Dedifferentiated amniotic fluid mesenchymal stem cell (primary cell): ENCODE data around the gene MZB1.
"Not testable (repeated sequence)": the region's sequence is repeated elsewhere in the genome, so short reads cannot be mapped to it uniquely, and the experiment has no call there.

ENCODE experiments used
- DNase-seq: peaks from one replicate; pipeline ENCODE4 v3.0.0-alpha.2; 2016; ENCODE audit errors: extremely low spot score

MZB1 gene

DNA sequence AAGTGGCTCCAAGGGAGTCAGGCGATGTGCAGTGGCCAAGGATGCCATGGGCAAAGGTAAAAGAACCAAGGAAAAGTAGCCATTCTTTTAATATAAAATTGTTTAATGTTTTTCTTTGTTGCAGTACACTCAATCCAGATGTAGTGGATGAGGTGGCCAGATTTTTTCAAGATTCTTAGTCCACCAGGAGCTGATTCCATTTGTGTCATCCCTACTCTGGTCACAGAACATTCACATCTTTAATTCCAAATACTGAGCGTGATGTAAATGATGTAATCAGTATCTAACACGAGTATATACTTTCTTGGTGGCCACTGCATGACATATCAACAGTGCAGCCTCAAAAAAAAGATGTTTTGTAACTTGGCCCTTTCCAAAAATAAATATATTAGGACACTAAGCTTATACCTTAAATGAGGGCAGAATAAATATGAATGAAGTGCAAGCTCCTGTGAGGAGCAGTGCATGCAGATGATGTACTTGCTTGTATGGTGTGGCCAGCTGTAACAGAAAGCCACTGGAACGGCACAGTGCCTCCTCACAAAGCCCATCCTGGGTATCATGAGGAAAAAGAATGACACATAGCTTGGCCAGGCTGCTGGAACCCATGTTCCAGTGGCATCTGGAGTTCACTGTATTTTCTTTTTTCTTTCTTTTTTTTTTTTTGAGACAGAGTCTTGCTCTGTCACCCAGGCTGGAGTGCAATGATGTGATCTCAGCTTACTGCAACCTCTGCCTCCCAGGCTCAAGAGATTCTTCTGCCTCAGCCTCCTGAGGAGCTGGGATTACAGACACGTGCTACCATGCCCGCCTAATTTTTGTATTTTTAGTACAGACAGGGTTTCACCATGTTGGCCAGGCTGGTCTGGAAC is 20.6 kb upstream of the MZB1 start:
- no peak for DNase-seq

DNA sequence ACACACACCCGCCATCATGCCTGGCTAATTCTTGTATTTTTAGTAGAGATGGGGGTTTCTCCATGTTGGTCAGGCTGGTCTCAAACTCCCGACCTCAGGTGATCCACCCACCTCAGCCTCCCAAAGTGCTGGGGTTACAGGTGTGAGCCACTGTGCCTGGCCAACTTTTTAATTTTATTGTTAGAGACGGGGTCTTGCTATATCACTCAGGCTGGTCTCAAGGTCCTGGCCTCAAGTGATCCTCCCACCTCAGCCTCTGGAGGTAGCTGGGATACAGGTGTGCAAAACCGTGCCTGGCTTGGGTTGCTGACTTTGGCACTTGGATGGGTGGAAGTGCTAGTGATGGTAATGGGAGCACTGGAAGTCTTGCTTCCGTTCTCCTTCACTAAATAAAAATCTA is 19.4 kb upstream of the MZB1 start:
- DNase-seq = not testable (repeated sequence)

DNA sequence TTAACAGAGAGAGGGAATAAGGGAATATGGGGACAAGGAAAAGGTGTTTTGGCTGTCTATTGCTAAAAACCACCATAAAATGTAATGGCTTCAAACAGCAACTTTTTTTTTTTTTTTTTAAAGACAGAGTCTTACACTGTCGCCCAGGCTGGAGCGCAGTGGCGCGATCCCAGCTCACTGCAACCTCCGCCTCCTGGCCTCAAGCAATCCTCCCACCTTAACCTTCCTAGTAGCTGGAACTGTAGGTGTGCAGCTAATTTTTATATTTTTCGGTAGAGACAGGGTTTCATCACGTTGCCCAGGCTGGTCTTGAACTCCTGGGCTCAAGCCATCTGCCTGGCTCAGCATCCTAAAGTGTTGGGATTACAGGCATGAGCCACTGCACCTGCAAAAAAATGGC is 18.5 kb upstream of the MZB1 start:
- DNase-seq = no peak

DNA sequence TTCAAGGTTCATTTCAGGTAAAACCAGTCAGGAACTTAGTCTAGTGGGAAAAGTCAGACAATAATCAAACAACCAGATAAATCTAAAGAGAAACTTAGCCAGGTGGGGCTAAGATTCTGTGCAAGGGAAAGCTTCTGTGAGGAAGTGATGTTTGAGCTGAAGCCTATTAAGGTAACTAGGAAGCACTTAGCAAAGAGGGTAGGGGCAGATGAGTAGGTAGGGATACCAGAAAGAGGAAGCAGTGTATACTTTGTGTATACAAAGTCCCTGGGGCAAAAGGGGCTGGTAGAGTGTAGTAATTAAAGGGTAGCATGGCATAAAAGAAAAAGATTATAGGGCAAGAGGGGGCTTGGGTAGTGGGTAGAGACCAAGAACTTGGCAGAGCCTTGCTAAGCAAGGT is 17.8 kb upstream of the MZB1 start:
- DNase-seq = no peak

DNA sequence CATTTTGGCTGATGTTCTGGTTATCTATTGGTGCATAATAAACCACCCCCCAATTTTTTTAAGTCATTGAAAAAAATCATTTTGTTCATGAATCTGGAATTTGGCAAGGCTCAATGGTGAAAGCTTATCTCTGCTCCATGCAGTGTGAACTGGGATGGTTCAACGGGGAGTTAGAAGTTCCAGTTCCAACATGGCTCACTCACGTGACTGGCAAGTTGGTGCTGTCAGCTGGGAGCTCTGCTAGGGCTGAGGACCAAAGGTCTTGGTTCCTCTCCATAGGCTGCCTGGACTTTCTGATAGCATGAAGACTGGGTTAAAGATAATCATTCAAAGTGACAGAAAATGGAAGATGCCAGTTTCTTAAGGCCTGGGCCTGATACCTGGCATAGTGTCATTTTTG is 17.2 kb upstream of the MZB1 start:
- no peak for DNase-seq

DNA sequence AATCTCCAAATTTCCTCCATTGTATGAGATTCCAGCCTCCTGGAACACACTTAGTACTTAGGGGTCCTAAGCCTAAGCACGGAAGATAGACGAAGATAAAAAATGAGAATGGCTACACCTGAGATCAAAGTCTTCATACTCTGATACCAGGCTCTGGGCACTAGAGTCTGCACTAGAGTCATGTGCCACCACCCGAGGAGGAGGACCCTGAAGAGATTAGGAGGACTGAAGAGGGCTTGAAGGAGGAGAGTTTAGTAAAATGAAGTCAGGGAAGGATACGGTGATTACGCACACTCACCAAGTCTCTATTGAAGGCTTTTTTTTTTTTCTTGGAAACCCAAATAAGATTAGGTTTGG is 14.7 kb upstream of the MZB1 start:
- DNase-seq = no peak

DNA sequence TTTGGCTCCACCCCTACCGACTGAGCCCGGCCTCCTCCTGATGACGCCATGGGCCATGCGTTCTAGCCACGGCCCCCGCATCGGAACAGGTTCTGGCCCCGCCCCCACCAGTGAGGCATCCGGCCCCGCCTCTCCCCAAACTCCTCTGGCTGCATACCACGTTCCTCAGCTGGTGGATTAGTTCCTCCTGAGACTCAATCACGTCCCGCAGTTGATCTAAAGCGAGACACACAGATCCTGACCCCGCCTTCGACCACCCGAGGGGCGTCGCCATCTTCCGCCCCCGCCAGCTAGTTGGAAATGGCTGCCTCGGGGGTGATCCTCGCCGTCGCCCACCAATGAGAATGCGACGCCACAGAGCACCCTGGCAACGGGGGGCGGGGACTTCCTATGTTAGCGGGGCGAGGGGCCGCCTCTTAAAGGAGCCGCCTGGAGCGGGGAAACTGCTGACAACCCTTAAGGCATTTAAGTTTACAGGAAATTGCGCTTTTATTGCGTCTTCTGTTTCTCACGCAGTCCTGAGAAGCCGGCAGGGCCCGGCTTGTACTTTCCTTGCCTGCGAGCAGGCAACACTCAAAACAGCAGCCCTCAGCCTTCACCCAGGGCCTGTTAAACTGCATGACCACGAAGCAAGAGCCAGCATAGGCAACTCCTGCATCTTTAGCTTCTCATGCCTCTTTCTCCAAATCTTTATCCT is 14.2 kb upstream of the MZB1 start, which contains the start of gene SPATA24:
TSS of gene SPATA24 (minus strand) at position 303 of the 697 bp plus-strand sequence. CDS start at position 274, 29 bp downstream.
- DNase-seq = peak; percentile 95

DNA sequence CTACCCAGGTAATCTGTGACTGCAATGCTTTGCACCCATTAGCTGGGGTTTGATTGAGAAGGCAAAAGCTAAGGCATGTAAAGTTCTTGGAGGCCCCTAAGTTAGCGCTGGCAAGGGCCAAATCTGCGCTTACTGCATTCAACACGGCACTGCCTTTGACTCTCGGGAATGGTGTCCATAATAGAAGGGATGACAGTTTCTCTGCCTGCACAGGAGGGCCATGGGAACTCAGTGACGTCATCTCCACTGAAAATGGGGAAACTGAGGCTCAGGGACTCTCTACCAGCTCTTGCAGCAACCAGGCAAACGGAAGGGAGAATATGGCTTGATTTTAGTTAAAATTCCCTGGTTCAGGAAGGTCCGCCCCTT is 13.7 kb upstream of the MZB1 start:
- no peak for DNase-seq

DNA sequence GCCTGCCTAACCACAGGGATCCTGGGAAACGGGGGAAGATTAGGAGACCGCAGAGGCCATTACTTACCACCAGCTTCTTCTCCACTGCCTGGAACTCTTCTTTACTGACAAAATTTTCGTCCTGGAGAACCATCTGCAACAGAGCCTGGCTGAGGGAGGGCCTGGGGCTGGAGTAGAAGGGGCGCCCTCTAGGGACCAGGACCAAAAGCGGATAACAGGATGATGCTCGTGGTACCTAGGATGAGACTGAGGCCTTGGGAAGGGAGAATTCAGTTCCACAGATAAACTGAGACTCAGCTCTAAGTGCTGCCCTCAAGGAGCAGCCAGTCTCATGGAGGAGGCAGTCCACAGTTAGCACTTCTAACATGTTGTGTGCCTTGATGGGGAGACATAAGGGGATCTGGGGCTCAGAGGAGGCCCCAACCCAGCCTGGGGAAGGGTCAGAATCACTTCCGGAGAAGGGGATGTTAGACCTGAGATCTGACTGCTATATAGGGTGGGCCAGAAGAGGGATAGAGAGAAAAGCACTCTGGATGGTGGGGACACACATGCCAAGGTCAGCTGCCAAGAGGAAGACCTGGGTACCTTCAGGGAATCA is 12.9 kb upstream of the MZB1 start:
- no peak for DNase-seq

DNA sequence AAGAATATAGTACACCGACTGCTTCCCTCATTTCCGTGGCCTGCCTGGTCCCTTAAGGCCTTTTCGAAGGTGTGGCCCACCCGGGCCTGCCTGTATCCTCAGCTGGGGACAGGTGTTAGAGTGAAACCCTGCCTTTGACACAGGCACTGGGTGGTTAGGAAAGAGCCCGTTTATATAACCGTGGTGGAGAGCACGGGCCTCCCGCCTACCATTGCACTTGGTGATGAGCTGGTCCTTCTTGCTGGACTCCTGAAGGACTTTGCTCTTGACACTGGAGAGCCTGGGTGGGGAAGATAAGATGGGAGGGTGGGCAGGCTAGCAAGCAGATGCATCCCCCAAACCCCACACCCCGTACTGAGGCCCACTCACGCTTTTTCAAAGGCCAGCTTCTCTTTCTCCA is 11.8 kb upstream of the MZB1 start:
- no peak for DNase-seq

DNA sequence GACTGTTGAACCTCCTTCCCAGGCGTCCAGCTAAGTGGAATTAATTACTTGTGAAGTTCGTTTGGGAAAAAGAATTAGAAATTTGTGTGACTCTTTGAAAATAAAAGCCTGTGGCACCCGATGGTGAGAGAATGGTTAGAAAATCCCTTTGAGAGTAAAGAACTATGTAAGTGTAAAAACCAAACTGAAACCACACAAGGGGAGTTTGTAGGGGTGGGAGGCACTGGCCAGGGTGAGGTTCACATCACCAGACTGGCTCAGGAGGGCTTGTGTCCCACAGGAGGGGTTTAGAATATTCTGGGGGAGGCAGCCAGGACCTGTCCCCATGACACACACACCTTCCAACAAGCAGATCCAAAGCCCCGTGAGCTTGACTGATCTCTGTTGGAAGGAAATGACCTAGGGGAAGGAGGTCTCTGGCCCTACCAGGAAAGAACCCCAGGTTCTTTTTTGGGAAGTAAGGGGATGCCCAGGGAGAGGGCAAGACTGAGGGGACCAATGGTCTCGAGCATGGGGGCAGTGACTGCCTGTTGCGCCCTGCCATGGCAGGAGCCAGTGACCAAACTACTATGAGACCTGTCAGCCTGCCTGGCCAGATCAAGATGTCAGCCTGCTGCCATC is 9.9 kb upstream of the MZB1 start:
- no peak for DNase-seq

DNA sequence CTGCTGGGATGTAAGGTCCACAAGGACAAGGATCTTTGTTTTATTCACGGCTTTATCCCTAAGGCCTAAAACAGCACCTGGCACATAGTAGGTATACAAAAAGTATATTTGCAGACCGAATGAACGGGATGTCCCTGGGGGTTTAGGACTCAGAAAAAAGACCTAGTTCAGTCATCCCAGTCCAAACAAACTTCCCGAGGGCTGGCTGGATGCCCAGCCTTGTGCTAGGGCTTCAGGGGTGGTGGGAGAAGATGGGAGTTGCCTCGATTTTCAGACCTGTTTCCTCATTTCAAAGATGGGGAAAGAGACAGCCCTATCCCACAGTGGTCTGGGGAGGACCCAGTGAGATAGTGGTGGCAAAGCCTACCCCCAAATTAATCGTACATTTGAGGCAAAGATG is 8.2 kb upstream of the MZB1 start:
- DNase-seq = no peak

DNA sequence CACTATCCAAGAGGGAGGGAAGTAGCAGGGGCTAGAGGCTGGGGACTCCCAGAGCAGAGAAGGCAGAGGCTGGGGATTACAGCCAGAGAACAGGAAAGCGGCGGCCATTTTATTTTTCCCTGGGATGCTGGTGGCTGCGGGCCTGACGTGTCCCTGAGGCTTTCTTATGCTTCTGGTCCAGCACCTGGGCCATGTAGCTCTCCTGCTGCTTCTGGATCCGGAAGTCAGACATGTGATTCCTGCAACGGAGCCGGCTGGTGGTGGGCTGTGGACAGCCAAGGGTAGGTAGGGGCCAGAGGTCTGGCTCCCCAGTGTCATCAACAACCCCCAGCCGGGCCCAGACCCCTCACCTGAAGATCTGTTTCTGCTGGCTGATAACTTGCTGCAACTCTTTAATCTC is 7.0 kb upstream of the MZB1 start:
- DNase-seq = no peak

DNA sequence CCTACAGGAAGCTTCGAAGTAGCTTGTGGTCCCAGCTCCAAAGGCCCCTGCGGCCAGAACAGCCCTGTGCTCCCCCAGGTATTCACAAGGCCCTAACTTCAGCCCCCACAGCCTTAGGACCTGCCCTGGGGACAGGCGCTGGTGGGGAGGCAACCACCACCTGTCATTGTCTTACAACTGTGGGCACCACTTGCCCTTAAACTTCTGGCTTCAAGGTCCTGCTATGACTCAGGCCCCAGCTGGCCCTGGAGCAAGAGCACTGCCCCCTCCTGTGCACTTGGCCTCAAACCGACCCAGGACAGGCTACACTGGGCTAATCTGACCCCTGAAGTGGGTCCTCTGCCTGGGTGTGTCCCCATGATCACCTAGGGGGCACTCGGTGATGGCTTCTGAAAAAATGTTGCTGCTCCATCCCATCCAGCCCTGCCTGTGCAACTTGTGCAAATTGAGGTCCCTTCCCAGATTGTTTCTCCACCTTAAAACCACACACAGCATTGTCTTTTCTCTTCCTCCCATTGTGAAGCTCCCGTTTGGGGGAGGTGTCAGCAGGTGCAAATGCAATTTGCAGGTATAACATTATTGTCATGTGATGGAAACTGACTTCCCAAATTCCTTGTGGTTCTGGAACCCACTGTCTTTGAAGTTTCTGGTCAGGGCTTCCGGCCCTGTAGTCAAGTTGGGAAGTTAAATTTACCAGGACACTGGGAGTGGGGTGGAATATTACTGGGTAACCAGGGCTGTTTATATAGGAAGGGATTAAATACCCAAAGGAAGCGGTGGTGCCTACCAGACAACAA is 6.3 kb upstream of the MZB1 start:
- no peak for DNase-seq

DNA sequence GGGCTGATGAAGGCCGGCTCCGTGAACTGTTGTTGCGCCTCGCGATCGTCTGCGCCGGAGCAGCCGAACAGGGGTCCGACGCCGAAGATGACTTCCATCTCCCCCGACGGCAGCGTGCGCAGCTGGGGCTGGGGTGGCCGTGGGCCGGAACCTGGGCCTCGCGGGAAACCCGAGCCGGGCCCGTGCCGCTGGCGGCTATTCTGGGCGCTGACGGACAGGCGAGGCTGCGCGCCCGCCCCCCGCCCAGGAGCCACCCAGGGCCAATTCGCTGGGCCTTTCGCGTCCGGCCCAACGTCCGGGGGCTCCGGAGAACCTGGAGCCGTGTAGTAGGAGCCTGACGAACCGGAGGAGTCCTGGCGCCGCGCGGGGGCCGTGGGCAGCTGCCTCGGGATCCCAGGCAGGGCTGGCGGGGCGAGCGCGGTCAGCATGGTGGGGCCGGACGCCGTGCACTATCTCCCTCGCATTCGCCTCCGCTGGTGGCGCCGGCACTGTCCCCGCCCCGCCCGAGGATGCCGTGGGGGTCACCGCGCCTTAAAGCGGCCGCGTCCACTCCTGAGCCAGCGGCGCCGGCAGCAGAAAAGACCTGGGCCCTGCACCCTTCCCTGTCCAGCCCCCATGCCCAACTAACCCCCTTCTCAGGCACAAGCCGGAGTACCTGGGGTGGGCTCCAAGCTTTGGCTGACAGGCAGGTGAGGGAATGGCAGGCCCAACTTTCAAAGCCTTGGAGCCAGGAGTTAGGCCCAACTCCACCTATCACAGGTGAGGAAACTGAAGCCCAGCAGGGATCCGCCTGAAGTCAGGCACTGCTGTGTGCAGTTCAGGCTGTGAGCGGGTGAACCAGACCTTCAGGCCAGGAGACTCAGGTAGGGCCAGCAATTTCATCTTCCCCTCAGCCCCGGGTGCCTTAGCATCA is 5.2 kb upstream of the MZB1 start, which contains the start of gene PROB1:
TSS of gene PROB1 (minus strand) at position 451 of the 913 bp plus-strand sequence. CDS start at position 428, 23 bp downstream.
- no peak for DNase-seq

DNA sequence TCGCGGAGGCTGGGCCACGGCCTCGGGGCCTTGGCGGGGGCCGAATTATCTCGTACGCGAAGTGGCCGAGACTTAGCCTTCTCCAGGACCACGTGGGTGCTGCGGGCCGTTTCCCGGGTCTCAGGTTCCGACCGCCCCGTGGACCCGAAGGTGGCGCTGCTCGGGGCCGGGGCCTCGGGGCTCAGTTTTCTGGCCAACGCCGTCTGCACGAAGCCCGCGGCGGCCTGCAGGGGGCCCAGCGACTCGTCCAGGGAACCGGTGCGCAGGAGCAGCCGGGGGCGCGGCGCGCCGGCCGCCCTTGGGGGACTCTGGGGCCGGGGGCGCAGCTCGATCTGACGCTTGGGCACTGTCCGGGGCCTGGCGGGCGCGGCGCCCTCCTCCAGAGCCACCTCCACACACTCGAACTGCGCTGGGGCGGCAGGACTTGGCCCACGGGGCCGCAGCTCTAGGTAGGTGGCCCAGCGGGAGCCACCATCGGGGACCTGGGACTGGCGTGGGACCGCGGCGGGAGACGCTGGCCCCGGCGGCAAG is 4.5 kb upstream of the MZB1 start:
- no peak for DNase-seq

DNA sequence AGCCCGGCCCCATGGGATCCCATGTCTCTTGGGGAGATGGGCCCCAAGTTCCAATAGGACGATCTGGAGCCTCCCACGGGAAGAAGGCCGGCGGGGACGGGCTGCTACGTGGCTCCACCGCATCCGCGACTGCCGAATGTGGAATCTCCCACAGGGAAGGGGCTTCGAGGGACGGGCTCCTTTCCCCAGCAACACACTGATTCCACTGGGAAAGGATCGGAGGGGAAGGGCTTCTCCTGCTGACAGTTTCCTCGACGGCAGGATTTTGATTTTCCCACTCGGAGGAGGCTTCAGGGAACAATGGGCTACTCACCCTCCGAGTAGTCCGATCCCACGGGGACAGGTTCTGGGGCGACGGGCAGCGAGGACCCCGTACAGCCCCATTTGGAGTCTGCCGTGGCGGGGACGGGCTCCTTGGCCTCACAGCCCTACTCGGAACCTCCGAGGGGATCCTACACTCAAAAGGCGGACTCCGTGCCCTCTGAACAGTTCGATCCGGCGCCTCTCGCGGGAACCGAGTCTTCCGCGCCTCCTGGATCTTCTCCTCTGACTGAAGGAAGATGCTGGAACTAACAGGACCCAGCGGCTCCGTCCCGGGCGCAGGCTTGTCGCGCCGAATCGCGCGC is 3.9 kb upstream of the MZB1 start:
- no peak for DNase-seq

DNA sequence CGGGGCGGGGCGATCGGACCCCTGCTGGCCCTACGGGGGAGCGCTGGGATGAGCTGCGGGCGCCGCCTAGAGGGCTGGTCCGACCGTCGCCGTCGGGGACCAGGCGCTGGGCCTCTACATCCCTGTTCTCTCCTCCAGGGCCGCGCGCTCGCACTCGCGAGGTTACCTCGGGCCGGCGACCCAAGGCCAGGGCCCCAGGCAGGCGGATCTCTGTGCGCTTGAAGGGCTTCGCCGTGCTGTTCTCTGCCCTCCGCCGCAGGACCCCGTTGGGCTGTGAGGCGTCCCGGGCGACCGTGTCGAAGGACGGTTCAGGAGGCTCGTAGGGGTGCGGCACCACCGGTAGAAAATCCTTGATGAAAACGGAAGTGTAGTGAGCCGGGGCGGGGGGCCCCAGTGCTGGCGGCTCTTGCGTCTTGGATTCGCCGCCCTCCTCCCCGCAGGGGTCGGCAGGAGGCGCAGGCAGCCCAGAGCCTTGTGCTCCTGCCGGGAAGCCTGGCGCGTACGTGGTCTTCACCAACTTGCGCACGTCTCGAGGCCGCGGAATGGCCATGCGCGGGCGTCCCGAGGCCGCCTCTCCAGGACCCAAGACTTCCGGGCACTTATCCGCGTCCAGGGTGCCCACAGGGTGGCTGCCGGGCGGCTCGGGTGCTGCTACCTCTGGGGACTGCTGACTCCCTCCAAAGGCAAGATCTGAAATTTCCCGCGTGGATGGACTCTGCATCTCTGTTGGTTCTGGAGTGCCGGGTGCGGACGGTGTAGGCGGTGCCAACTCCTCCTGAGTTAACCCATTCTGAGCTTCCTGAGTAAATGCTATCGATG is 3.2 kb upstream of the MZB1 start:
- DNase-seq = no peak

DNA sequence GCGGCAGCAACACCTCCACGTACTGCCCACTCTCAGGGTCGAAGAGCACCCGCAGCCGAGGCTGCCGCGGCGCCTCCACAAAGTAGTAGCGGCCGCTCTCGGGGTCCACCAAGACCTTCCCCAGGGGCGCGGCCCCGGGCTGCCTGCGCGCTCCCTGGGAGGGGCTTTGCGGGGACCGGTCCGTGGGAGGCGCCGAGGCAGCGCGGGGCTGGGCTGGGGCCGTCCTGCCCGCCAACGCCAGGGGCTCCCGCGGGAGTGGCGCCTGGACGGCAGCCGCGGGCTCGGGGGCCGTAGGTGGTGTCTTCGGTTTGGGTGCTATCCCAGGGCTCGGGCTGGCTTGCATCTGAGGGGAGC is 2.6 kb upstream of the MZB1 start:
- no peak for DNase-seq
